AG20443 (cell line): ENCODE results near the gene GALNT18.
A peak's percentile ranks its signal among the peaks of the same experiment; 100 is the strongest.

Experiments
- DNase-seq: peaks from one replicate; pipeline ENCODE4 v3.0.0; 2012; ENCODE audit warnings: low spot score, mixed read lengths

GALNT18 gene

GRCh38 chr11:11309906-11310305 lies 311.9 kb downstream of the GALNT18 start:
- no peak for DNase-seq

GRCh38 chr11:11308249-11308648 lies 313.6 kb downstream of the GALNT18 start:
- no peak for DNase-seq

GRCh38 chr11:11306855-11307254 lies 314.9 kb downstream of the GALNT18 start:
- DNase-seq, result peak; percentile 44

GRCh38 chr11:11304550-11304949 lies 317.3 kb downstream of the GALNT18 start:
- DNase-seq, result no peak

DNA sequence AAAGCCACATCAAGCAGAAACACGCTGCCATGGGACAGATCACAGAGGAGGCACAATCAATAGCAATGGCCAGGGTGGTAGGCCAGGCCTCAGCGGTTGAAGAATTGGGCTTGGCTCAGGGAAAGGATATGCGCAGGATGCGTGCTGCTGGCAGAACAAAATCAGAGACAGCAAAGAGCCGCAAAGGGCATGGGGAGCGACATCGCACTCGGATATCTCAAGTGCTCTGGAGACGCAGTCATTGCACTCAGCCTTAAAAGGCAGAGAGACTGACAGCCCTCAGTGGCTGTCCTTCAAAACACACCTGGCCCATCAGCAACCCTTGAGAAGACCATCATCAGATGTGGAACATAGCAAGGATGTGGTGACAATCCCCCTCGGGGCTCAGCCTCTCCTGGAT lies 319.2 kb downstream of the GALNT18 start:
- DNase-seq, result no peak

- no peak for DNase-seq
Observed at GRCh38 chr11:11301212-11301611, 320.6 kb downstream of the GALNT18 start.

DNA sequence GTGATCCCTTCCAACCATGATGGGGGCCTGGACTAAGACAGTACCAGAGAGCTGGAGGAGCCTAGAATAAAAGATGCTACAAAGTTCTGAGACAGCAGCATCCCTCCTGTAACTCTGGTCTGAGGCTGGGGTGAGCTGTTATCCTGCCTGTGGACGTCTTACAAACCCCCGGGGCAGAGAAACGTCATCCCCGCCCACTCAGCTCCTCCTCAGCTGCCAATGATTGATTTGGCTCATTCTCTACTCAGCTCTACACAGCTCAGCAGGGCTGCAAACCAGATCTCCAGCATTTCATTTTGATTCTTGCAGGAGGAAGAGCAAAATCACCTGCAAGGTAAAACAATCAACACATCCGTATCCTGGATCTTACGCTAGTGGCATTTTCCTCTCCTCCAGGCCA lies 324.2 kb downstream of the GALNT18 start:
- no peak for DNase-seq

GRCh38 chr11:11296434-11296833 lies 325.4 kb downstream of the GALNT18 start:
- DNase-seq, result no peak

DNA sequence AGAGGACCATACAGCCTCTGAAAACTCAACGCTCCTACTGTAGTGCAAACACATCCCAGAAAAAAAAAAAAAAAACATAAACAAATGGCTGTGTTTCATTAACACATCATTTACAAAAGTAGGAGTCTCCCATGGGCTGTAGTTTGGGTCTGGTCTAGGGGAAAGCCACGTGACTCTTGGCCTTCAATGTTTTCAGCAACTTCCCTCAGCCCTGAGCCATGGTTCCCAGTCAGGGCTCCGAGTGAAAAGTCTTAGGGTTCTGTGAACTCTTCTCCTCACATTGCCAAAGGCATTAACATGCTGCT lies 327.3 kb downstream of the GALNT18 start:
- DNase-seq, result no peak

DNA sequence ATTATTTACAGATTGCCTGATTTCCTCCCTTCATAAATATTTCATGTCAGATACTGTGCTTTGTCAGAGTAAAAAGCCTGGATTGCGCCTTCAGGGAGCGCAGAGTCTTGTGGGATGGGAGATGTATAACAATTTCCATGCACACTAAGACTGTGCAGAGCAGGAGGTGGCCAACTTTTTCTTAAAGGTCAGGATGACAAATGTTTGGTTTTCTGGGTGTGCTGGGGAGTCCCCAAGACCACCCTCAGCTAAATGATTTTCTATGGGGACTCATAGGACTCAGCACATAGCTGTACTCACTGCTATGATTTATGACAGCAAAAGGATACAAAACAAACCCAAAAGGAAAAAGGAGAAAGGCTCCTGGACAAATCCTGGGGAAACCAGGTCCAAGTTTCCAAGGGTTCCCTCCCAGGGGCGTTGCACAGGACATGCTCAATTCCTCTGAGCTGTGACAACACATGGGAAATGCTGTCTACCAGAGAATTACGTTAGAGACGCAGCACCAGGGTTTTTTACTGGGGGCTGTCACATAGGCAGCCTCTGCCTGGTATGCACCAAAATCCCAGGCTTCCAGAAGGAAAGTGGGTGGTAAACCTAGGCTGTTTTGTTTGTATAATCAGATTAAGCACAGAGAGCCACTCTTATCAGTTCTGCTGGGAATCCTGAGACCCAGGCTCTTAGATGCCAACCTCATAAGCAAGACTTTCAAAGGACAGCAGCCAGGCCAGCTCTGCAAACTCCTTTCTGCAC lies 327.8 kb downstream of the GALNT18 start:
- no peak for DNase-seq

DNA sequence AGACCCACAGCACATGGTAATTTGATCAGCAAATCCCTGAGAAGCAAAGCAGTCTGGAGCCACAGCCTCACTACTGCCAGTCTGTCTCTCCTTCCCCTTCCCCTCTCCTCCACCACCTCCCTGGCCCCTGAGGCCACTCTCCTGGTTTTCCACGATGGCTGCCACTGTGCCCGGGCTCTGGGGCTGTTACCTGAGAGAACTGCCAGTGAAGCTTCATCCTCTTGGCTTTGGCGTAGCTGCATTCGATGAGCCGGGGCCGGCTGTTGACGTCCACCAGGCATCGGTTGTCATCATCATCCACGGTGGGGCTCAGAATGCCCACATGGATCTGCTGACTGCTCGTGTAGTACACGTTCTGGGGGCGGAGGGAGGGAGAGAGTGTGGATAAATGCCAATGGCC lies 329.0 kb downstream of the GALNT18 start:
- no peak for DNase-seq

DNA sequence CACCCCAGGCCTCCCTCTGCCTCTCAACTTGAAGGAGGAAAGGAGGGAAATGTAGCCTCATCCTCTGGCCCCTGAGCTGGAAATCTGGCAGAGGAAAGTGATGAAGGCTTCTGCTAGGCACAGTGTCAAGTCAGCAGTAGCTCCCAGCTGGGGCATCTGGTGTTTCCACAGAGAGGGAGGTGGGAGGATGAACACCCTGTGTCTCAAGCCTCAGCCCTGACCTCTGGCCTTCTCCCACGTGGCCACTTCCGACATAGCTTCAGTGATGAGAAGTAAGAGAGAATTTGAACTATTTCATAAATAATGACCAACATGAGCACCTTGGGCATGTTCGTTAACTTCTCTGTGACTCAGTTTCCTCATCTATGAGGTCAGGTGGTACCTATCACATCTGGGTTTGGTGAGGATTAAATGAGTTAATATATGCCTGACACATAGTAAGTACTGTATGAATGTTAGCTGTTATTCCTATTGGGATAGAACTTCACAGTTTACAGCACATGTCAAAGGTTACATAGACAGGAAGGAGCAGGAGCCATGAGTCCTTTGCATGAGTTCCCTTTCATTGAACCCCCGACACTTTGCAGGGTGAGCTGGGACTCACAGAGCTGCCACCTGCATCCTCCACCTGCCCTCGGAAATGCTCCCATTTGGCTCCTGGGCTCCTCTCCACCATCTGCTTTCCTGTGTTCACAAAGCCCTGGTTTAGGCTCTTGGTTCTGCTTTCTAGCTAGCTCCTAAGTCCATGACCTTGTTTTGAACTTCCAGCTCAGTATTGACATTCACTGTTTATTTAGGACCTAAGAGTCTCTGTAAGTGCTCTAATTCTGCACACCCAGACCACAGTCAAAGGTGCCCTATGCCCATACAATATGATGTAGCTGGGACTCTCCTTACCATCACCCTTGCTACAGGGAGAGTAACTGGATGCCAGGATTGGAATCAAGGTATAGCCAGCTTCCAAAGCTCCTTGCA lies 330.5 kb downstream of the GALNT18 start:
- DNase-seq, result no peak

DNA sequence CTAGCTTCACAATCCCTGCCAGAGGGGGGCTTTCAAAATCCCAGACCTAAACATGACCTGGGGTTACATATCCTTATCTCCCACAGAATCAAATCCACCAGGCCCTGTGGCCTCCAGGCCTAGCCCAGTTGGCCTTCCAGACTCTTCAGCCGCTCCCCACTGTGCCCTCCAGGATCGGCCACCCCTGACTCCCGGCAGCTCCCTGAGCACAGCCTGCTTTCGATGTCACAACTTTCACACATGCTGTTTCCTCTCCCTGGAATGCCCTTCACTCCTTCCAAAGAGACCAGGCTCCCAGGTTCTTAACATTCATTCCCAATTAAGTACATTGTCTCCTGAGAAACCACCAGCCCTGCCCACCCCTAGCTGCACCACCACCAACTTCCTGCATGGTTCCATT lies 331.5 kb downstream of the GALNT18 start:
- DNase-seq, result no peak

GRCh38 chr11:11289669-11290068 lies 332.1 kb downstream of the GALNT18 start:
- DNase-seq, result no peak

DNA sequence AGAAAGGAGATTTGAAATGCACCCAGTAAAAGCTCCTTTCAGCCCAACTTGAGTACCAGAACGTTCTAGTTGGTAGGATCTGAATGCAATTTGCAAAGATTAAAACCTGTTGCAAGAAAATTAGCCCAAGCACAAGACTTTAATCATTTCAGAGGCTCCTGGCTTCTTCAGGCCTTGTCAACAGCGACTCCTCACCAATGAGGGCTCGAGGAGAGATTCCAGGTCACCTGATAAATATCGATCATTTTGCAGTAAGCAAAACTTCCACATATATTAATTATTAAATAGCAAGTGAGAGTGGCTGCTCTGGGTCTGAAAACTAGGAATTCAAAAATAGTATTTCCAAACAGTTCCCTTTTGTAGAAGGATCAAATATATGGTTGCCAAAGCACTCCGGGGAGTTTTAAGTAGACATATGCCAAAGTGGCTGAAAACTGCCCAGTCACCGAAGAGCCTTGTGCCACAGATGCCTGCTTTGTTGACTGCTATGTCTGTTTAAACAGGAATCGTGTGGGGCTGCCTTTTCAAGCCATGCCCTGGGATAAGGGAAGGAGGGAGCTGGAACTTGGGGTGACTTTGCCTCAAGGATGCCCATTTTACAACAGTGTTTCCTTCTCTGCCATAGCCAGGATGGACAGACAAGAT lies 332.7 kb downstream of the GALNT18 start:
- DNase-seq, result no peak

DNA sequence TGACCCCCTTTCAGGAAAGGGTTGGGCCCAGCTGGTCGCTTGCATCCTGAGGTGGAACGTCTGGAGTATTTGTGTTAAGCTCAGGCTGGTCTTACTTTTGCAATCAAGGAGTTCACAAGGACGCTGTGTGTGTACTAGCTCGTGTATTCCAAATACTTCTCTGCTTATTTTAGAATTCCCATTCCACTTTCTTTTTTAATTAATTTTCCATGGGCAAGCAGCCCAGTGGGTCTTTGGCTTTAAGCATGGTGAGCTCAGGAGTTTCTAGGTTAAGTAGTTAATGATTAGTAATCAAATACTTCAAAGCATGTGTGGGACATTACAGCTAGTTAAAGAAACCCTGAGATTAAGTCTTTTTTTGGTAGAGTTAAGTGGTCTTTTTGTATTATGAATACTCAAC lies 337.3 kb downstream of the GALNT18 start:
- DNase-seq, result no peak

GRCh38 chr11:11281626-11282025 lies 340.2 kb downstream of the GALNT18 start:
- no peak for DNase-seq

DNA sequence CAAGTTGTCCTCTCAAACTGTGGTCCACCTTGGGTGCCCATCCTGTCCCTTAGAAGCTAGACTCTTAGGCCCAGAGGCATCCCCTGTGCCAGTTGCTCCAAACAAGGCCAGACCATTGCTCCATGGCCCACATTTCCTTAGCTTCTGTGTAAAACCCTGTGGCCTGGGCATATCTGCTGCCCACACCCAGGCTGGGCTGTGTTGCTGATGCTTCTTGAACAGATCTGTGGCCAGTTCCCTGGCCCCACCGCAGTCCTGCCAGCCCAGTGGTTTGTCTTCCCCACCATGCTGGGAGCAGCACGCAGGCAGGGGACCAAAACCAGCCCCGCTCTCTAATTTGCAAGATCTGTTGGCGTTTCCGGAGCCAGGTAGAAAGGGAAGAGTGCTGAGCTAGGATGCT lies 341.0 kb downstream of the GALNT18 start:
- no peak for DNase-seq

DNA sequence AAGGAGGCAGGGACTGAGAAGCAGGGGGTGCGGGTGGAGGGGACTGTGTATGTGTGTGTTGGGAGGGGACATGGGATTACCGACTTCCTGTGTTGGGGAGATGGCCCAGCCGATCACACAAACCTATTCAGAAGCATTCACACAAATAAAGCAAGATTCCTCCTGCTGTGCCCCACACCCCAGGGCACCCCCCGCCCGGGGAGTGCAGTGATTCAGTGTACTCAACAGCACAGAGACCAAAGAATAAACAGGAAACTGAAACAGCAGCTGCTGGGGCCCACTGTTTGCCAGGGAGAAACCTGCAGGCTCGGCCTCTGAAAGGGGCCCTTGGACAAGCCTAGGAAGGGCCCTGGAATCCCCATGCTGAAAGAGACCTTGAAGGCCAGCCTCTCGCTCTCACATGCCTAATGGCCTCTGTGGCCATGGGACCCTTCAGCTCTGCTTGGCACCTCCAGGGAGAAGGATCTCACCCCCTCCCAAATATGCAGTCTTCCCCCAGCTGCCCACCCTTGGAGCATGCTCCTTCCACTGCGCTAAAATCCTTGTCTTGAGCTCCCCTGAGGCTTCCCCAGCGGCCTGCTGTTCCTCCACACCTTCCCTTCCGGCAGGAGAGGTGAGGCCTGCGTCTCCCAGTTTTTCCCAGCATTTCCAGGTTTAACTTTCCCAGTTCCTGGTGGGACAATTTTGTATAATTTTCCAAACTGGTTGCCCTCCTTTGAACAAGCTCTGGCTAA lies 341.7 kb downstream of the GALNT18 start:
- no peak for DNase-seq

DNA sequence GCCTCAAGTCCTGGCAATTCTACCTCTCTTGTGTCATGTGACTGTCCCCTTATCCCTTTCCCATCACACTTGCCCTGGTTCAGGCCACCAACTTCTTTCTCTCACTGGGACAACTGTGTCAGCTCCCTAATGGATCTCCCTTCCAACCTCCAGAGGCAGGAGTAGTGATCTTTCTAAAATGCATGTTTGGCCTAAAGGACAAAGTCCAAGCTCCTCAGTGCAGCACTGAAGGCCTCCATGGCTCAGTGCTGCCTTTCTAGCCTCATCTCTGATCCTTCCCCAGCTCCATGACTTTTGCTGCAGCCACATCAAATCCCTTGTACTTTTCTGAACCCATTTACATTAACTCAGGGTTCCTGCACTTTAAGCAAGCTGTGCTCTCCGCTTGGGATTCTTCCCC lies 349.6 kb downstream of the GALNT18 start:
- no peak for DNase-seq

DNA sequence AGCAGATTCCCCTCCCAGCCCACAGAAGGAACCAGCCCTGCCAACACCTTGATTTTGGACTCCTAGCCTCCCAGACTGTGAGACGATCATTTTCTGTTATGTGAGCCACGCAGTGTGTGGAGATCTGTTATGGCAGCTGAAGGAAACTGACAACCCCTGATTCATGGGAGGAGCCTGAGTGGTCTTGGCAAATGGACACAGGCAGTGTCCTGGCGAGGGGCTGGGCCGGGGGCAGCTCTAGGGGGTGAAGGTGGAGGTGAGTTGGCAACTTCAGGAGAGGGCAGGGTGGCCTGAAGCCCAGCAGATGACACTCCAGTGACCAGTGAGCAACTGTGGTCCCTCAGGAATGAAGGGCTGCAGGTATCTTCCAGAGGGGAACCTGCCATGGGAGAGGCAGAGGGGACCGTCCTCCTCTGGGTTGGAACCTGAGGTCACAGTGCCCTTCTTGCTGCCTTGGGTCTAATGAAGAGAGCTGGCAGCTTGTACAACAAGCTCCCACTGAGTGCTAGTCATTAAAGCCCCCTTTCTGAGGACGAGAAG lies 351.5 kb downstream of the GALNT18 start:
- DNase-seq, result no peak

- DNase-seq, result no peak
Observed at GRCh38 chr11:11268706-11269105, 353.1 kb downstream of the GALNT18 start.
